Lung (tissue), 12 donors: ENCODE measurements around the gene ELMOD1. TPM values are rescaled to one million over a fixed set of nuclear protein-coding genes. Genes with fewer than 3 reads are reported as not detected.

ENCODE experiments used
- ATAC-seq: fragments of 200-7000 bp; cut with Tn5 transposase; one replicate; pipeline ENCODE4 v1.9.1; 2020; ENCODE audit warnings: moderate number of reproducible peaks; ENCODE audit not compliant: insufficient read depth, low FRiP score
- DNase-seq, 3 donors: peaks; one replicate each; pipeline ENCODE4 v3.0.0-alpha.2; 2013 to 2017
- H3K27ac ChIP-seq, 2 donors: one replicate each; pipeline ENCODE4 v1.5.1; 2013; ENCODE audit warnings: mild to moderate bottlenecking in 2 of 2, moderate library complexity in 2 of 2, control low read depth in 1 of 2, inconsistent platforms in 1 of 2, low read depth in 1 of 2, low read length in 1 of 2
- H3K27me3 ChIP-seq, 3 donors: one replicate each; pipeline ENCODE4 v1.5.1; 2013; ENCODE audit warnings: low read length in 2 of 3; ENCODE audit not compliant: control insufficient read depth in 3 of 3, insufficient read depth in 3 of 3
- H3K36me3 ChIP-seq, 4 donors: one replicate each; pipeline ENCODE4 v1.5.1; 2013; ENCODE audit warnings: low read length in 4 of 4, mild to moderate bottlenecking in 1 of 4, moderate library complexity in 1 of 4; ENCODE audit not compliant: control insufficient read depth in 4 of 4, insufficient read depth in 4 of 4
- H3K4me1 ChIP-seq, 5 donors: one replicate each; pipeline ENCODE4 v1.5.1; 2013; ENCODE audit warnings: low read length in 5 of 5, mild to moderate bottlenecking in 2 of 5, moderate library complexity in 1 of 5; ENCODE audit not compliant: control insufficient read depth in 5 of 5, insufficient read depth in 5 of 5
- H3K4me3 ChIP-seq: one replicate; pipeline ENCODE4 v1.5.1; 2013; ENCODE audit warnings: mild to moderate bottlenecking, control low read depth, moderate library complexity
- H3K9ac ChIP-seq, 2 donors: one replicate each; pipeline ENCODE4 v1.5.1; 2013; ENCODE audit warnings: low read length in 2 of 2, control low read depth in 1 of 2; ENCODE audit not compliant: insufficient read depth in 1 of 2
- H3K9me3 ChIP-seq, 4 donors: one replicate each; pipeline ENCODE4 v1.5.1; 2013; ENCODE audit warnings: low read length in 3 of 4, mild to moderate bottlenecking in 1 of 4, moderate library complexity in 1 of 4; ENCODE audit not compliant: control insufficient read depth in 4 of 4, insufficient read depth in 3 of 4
- CTCF ChIP-seq: IDR thresholded peaks from 2 replicates; pipeline ENCODE4 v1.5.1; 2012; ENCODE audit warnings: mild to moderate bottlenecking; ENCODE audit errors: control extremely low read depth, extremely low read depth
- WGBS, 2 donors: extraction: QIAGEN DNeasy Blood & Tissue Kit; methylation state at CpG; one replicate each; pipeline ENCODE4 v1.1.7; 2013; 5-methylcytosine and 5-hydroxymethylcytosine counted together
- polyA plus RNA-seq, 2 donors: library from polyadenylated mRNA; stranded (reverse); fragments of 200-250 nt; gene quantifications; one replicate each; pipeline ENCODE4 v1.2.1, GENCODE V29; 2013
- total RNA-seq, 2 donors: library from RNA; depleted of rRNA in 1 of 2; stranded (reverse); fragments of >200 nt in 1 of 2; gene quantifications; one replicate each; pipeline ENCODE4 v1.2.1, GENCODE V29; 2014 to 2021
- donor health status: control.
- donor health status: control.
- donor health status: Bipolar disorder and iron deficiency.
- donor health status: healthy.
- donor health status: DM: yes; HTN: yes; CAD: no.

Gene ELMOD1
- total and polyA plus RNA-seq, 4 donors = 0.19 to 1.9 (median 0.82) TPM

- 41 to 50% methylated on average over 4 of the region's 4 CpGs for WGBS, 2 donors
- Histone ChIP-seq H3K27ac (no peak overlapping the region), H3K27me3 (no peaks in the 10 kb centered on the region), H3K9ac (no peak overlapping the region), H3K36me3 (no peaks in the 10 kb centered on the region), H3K4me1 (peaks cover 0 to 4% (median 0%) of the 10 kb centered on the region in 5 donors), H3K9me3 (no peaks in the 10 kb centered on the region), H3K4me3 (no peak overlapping the region)
- no peak for TF ChIP-seq CTCF
- no peak for DNase-seq
- no peak for ATAC-seq
These were observed 116.9 kb downstream of the ELMOD1 start for GRCh38 chr11:107707807-107708206.

- DNase-seq = no peak
- no peak overlapping the region for H3K9ac ChIP-seq
- no peaks in the 10 kb centered on the region for H3K27me3 ChIP-seq
These were observed 117.8 kb downstream of the ELMOD1 start for GRCh38 chr11:107708792-107709191.

GRCh38 chr11:107710301-107710700 lies 119.4 kb downstream of the ELMOD1 start:
- no peak for DNase-seq
- no peaks in the 10 kb centered on the region for H3K27me3 ChIP-seq
- WGBS, 2 donors = 81 to 97% methylated on average over 1 of the region's 1 CpG
- no peak overlapping the region for H3K4me3 ChIP-seq
- no peak for TF ChIP-seq CTCF
- H3K36me3 ChIP-seq = no peaks in the 10 kb centered on the region
- H3K9ac ChIP-seq = no peak overlapping the region
- peaks cover 0 to 4% (median 0%) of the 10 kb centered on the region in 5 donors for H3K4me1 ChIP-seq
- ATAC-seq = no peak
- H3K27ac ChIP-seq = no peak overlapping the region
- H3K9me3 ChIP-seq = no peaks in the 10 kb centered on the region

More at GRCh38 chr11:107708792-107709191, 117.8 kb downstream of the ELMOD1 start:
- 75 to 80% methylated on average over 3 of the region's 3 CpGs for WGBS, 2 donors
- ATAC-seq = no peak
- Histone ChIP-seq H3K4me3 (no peak overlapping the region), H3K9me3 (no peaks in the 10 kb centered on the region), H3K27ac (no peak overlapping the region), H3K36me3 (no peaks in the 10 kb centered on the region), H3K4me1 (peaks cover 0 to 4% (median 0%) of the 10 kb centered on the region in 5 donors)
- TF ChIP-seq CTCF = no peak
